ENCODE measurements around the gene PRDM10.

- TF ChIP-seq CTCF (IDR thresholded peaks at IDR 0.05): no peak
- no peak for TF ChIP-seq POLR2AphosphoS5 (IDR thresholded peaks at IDR 0.05)
- no peak for TF ChIP-seq POLR2A (IDR thresholded peaks at IDR 0.05)
Measured at GRCh38 chr11:130049328-130049771, 46.7 kb upstream of the PRDM10 start.
